GM15510 (cell line): Measurements from ENCODE around the gene EXPH5.

Experiments
- POLR2A ChIP-seq: IDR thresholded peaks from 3 replicates; pipeline ENCODE4 v1.6.1; 2011; ENCODE audit warnings: borderline replicate concordance; ENCODE audit not compliant: insufficient read length; ENCODE audit errors: extremely low read depth

EXPH5 gene

DNA sequence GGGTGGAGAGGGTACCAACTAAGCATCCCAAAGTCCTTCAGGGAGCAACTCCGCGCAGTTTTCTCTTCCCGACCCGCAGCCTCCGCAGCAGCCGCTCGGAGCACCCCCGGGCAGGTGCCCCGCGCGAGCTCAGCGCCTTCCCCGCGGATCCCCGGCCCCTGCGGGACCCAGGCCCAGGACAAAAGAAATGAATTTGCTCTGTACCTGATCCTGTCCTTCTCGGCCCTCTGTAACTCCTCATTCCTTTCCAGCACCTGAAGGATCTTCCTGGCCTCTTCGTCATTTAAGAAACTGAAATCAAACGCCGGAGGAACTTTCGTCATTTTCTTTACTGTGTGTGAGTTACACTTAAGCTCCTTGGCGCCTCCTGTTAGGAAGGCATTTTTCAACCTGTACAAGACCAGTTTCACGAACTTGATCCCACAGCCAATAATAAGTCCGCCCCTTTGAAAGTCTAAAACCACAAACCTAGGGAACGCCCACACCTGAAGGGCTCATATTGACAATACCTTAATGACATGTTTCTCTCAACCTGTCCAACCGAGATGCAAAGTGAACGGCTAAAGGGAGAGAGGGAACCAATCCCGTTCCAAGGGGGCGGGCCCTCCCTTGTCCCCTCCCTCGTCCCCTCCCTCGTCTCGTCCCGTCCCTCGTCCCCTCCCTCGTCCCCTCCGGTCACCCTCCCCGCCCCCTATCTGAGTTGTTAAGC lies at the start of gene EXPH5:
TSS of gene EXPH5 (minus strand) at position 555 of the 709 bp plus-strand sequence. CDS start at position 323, 232 bp downstream.
- no peak for TF ChIP-seq POLR2A

DNA sequence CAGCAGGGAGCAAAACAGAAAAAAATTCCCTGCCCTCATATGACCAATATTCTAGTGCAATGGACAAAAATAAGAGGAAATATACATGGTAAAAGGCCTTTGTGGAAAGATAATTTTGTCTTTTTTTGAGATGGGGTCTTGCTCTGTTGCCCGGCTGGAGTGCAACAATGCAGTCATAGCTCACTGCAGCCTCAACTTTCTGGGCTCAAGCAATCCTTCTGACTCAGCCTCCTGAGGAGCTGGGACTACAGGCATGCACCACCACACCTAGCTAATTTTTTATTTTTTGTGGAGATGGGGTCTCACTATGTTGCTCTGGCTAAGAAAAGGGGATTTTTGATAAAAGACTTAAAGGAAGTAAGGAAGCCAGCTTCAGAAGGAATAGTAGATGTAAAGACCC lies 45.6 kb upstream of the EXPH5 start:
- no peak for TF ChIP-seq POLR2A

- no peak for TF ChIP-seq POLR2A
Observed at GRCh38 chr11:108636222-108636621, 42.7 kb upstream of the EXPH5 start.

DNA sequence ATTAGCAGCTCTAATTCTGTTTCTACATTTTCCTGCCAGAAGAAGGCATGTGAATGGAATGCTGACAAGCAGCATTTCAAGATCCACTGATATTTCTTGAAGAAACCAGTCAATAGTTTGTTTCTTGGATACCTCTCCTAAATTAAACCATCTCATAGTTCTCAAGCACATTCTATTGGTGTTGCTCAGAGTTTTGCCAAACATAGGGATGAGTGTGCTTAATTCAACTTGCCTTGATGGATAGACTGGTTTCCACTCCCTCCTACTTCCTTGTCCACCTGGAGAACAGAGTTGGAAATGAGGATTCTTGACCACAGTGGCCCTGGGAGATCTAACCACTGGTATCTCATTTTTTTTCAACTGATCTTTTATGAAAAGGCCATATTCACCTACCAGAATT lies 41.5 kb upstream of the EXPH5 start:
- TF ChIP-seq POLR2A: no peak

DNA sequence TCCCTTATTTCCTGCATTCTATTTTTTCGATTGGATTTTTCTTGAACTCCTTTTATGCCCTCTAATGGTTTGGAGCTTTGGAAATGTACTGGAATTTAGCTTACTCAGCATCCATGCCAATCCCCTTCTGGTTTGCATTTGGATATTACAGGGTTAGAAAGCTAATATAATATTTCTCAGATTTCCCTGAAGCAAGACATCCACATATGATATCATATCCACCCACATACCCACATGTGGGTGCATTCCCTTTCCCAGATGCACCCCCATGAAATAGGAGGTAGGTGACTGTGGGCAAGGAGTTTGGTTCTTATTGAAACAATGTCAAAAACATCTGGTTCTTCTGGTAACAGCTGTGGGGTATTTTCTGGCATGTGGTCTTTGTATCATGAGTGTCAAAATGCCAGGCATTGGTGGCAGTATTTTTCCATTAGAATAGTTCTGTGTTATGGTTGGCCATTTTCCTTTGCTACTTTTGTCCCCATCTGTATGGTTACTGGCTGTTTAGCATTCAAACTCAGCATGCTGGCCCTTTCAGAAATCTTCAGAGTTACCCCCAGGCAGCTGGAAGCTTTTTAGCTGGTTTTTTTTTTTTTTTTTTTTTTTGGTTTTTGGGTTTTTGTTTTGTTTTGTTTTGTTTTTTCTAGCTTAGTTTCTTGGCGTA lies 38.6 kb upstream of the EXPH5 start:
- TF ChIP-seq POLR2A: no peak

GRCh38 chr11:108629274-108629673 lies 35.7 kb upstream of the EXPH5 start:
- no peak for TF ChIP-seq POLR2A

DNA sequence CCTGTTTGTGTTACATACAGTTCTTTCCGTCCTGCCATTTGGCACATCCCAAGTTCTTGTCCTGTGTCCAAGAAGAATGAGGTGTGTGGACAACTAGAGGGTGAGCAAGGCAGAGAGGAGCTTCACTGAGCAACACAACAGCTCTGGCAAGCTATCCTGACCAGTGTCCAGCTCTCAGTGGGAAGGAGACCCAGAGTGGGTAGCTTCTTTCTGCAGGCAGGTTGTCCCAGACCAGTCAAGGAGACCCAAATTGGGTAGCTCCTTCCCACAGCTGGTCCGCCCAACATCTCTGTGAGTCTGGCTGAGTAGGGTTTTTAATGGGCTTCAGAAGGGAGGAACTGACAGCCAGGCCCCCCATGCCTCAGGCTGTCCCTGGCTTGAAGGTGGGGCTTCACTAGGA lies 35.2 kb upstream of the EXPH5 start:
- no peak for TF ChIP-seq POLR2A

GRCh38 chr11:108628326-108628725 lies 34.8 kb upstream of the EXPH5 start:
- no peak for TF ChIP-seq POLR2A

DNA sequence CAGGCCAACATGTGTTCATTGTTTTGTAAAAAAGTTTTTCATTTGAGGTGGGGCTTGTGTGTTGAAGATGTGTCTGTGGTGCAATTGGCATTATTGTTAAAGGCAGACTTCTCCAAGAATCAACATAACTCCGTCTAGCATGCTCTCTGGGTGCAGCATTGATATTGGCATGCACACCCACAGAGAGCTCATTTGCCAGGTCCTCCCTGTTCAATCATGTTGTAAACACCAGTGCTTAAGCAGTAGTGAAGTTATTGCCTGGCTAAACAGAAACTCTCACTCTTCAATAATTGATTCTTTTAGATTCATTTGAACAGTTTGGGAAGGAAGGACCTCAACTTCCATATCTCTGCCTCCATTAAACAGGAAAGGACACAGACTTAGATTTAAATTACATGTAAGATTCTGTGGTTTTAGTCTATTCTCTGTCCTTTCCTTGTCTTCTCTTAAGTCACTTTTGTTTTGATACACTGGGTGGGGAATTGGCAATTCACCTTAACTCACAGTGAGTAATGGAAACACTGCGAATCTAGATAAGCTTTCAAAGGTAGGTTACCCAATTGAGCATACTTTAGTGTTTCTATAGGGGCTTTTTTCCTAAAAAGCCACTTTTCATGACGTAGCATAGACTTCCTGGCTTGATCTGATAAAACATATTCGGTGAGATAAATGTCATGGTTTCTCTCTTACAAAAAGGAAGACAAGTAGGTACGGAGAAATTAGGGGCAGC lies 30.8 kb upstream of the EXPH5 start:
- no peak for TF ChIP-seq POLR2A

- TF ChIP-seq POLR2A: no peak
Observed at GRCh38 chr11:108622341-108622740, 28.8 kb upstream of the EXPH5 start.

GRCh38 chr11:108620958-108621772 lies 27.6 kb upstream of the EXPH5 start:
- TF ChIP-seq POLR2A: no peak

GRCh38 chr11:108618529-108618928 lies 25.0 kb upstream of the EXPH5 start:
- no peak for TF ChIP-seq POLR2A

DNA sequence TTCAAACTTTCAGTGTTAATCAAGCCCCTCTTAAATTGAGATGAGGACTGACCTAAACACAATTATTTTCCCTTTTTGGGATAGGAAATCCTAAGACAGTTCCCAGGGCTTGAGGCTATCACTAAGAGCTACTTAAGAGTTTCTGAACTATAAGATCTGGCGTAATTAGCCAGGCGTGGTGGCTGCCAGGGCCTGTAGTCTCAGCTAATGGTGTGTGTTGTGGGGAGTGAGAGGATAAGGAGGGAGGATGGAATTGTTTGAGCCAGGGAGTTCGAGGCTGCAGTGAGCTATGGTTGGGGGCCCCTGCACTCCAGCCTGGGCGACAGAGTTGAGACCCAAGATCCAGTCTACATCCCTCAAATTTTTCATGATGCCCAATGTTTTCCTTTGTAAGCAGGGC lies 23.5 kb upstream of the EXPH5 start:
- TF ChIP-seq POLR2A: no peak

DNA sequence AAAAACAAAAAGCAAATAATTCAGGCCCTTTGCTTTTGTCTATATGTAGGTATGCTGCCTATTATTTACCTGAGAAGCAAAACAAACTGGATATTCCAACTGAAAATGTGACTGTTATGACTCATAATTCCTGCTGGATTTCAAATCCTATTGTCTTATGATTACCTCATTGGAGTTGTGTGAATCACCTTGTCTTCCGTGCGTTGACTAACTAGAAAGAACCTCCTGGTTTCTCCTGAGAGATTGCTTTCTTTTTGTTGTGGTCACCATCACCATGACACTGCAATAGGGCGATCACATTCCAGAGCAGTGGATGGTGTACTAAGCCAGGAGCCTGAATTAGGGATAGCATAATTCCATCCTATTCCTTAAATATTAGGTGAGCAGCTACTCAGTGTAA lies 23.0 kb upstream of the EXPH5 start:
- TF ChIP-seq POLR2A: no peak

DNA sequence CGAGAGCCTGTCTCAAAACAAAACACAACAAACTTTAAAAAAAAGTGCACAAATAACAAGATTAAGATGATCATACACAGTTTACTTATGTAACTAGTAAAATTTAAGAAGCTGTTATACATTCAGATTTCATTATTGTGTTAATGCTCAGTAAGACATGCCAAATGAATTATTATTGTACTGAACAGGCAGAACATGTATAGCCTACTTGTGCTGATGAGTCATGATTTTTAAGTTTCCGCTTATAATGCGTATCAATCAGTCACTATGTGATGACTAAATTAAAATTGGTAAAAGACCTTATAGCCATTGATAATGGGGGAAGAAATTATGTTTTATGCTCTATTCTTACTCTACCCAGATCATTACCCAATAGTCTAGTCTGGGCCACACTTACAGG lies 20.5 kb upstream of the EXPH5 start:
- no peak for TF ChIP-seq POLR2A
